GM12878 (cell line): ENCODE data around the gene GNAO1.

ENCODE experiments used
- CBFB ChIP-seq: IDR thresholded peaks from 2 replicates; pipeline ENCODE4 v1.6.1; 2016; ENCODE audit warnings: antibody characterized with exemption, low read depth
- CREM ChIP-seq: IDR thresholded peaks from 2 replicates; pipeline ENCODE4 v1.6.1; 2014; ENCODE audit warnings: antibody characterized with exemption, low read depth
- CTCF ChIP-seq, 3 experiments: IDR thresholded peaks in 2 of 3; conservative IDR thresholded peaks in 1 of 3; 2 replicates each; pipeline ENCODE4 v1.5.1; 2011; ENCODE audit warnings: low read depth in 3 of 3, low read length in 3 of 3, mild to moderate bottlenecking in 3 of 3, control low read depth in 2 of 3, moderate library complexity in 2 of 3, inconsistent platforms in 1 of 3, mixed read lengths in 1 of 3; ENCODE audit not compliant: control insufficient read depth in 2 of 3, insufficient read depth in 1 of 3; ENCODE audit errors: extremely low read depth in 1 of 3
- JUND ChIP-seq: IDR thresholded peaks from 2 replicates; pipeline ENCODE4 v1.6.1; 2012; ENCODE audit warnings: low read depth, mild to moderate bottlenecking, low read length, improper control_type of control experiment, moderate library complexity
- NFYA ChIP-seq: IDR thresholded peaks from 2 replicates; pipeline ENCODE4 v1.6.1; 2011; ENCODE audit warnings: low read depth, mild to moderate bottlenecking, low read length, improper control_type of control experiment, borderline replicate concordance
- NR2C2 ChIP-seq: IDR thresholded peaks from 2 replicates; pipeline ENCODE4 v1.6.1; 2011; ENCODE audit warnings: borderline replicate concordance, low read depth; ENCODE audit not compliant: control insufficient read depth, insufficient read length
- REST ChIP-seq: IDR thresholded peaks from 2 replicates; pipeline ENCODE4 v1.6.1; 2012; ENCODE audit warnings: mild to moderate bottlenecking, low read depth, low read length
- TBL1XR1 ChIP-seq: IDR thresholded peaks from 2 replicates; pipeline ENCODE4 v1.6.1; 2012; ENCODE audit warnings: low read depth, low read length, improper control_type of control experiment
- ZBED1 ChIP-seq: IDR thresholded peaks from 2 replicates; pipeline ENCODE4 v1.6.1; 2016; ENCODE audit warnings: borderline replicate concordance
- ZNF274 ChIP-seq: IDR thresholded peaks from one replicate; pipeline ENCODE4 v1.8.0; 2011; ENCODE audit not compliant: insufficient read length, insufficient read depth
- TF ChIP-seq, protein P1 (sequence below): fragments of 450-650 bp; IDR thresholded peaks from 2 replicates; pipeline ENCODE4 v1.6.1; 2014; ENCODE audit warnings: mild to moderate bottlenecking

- TF ChIP-seq ZBED1 (no peak), NR2C2 (no peak), CTCF (IDR thresholded peaks at IDR 0.05 in 2 of 3, conservative IDR thresholded peaks at IDR 0.05 in 1 of 3; ENCODE audit: control insufficient read depth in 2 of 3, extremely low read depth in 1 of 3, insufficient read depth in 1 of 3, low read depth in 3 of 3, low read length in 3 of 3) (no peak), JUND (no peak), NFYA (no peak), REST (no peak), ZNF274 (no peak), CBFB (no peak), CREM (no peak), TBL1XR1 (no peak)
- TF ChIP-seq, protein P1, sequence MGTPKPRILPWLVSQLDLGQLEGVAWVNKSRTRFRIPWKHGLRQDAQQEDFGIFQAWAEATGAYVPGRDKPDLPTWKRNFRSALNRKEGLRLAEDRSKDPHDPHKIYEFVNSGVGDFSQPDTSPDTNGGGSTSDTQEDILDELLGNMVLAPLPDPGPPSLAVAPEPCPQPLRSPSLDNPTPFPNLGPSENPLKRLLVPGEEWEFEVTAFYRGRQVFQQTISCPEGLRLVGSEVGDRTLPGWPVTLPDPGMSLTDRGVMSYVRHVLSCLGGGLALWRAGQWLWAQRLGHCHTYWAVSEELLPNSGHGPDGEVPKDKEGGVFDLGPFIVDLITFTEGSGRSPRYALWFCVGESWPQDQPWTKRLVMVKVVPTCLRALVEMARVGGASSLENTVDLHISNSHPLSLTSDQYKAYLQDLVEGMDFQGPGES = no peak
Observed at GRCh38 chr16:56400458-56400857, 209.2 kb downstream of the GNAO1 start.
